T-helper 1 cell treated with Interleukin-12 subunit alpha and Interleukin-12 subunit beta and Interleukin-4 antibody, amounts not matched to agents 30 μg/mL and 1 μg/mL, for 36 hours (primary cell): ENCODE measurements around the gene CHIC1.
"Not testable (repeated sequence)": the region's sequence is repeated elsewhere in the genome, so short reads cannot be mapped to it uniquely, and the experiment has no call there.

Experiments
- H3K27ac Mint-ChIP-seq: one replicate; pipeline ENCODE4 v1.8.0; 2021; ENCODE audit warnings: mild to moderate bottlenecking, mixed read lengths
- H3K27me3 Mint-ChIP-seq: one replicate; pipeline ENCODE4 v1.8.0; 2021; ENCODE audit warnings: low read depth, mixed read lengths
- H3K36me3 Mint-ChIP-seq: one replicate; pipeline ENCODE4 v1.8.0; 2021; ENCODE audit warnings: low read depth, mixed read lengths
- H3K4me1 Mint-ChIP-seq: one replicate; pipeline ENCODE4 v1.8.0; 2021; ENCODE audit warnings: low read depth, mixed read lengths
- H3K4me3 Mint-ChIP-seq: one replicate; pipeline ENCODE4 v1.8.0; 2021; ENCODE audit warnings: mild to moderate bottlenecking, moderate library complexity, mixed read lengths
- H3K9me3 Mint-ChIP-seq: one replicate; pipeline ENCODE4 v1.8.0; 2021; ENCODE audit warnings: mixed read lengths

CHIC1 gene

GRCh38 chrX:73562984-73563737, at the start of gene CHIC1:
Gene CHIC1, plus strand, starts transcription at chrX:73563197. Its CDS starts 88 bp downstream, at chrX:73563285.
- Mint-ChIP-seq H3K36me3 (no peaks in the 10 kb centered on the region), H3K27ac (peak within 1 kb of the TSS; percentile 98), H3K9me3 (no peaks in the 10 kb centered on the region), H3K4me1 (peaks cover 7% of the 10 kb centered on the region), H3K27me3 (no peaks in the 10 kb centered on the region), H3K4me3 (peak within 1 kb of the TSS; percentile 97)

- H3K27ac Mint-ChIP-seq, H3K4me3 Mint-ChIP-seq, H3K27me3 Mint-ChIP-seq, H3K4me1 Mint-ChIP-seq, H3K36me3 Mint-ChIP-seq, H3K9me3 Mint-ChIP-seq: not testable (repeated sequence)
Measured at GRCh38 chrX:73522823-73523222, 40.2 kb upstream of the CHIC1 start.

- H3K36me3 Mint-ChIP-seq = no peaks in the 10 kb centered on the region
- peaks cover 4% of the 10 kb centered on the region for H3K9me3 Mint-ChIP-seq
- no peaks in the 10 kb centered on the region for H3K4me1 Mint-ChIP-seq
- H3K27ac Mint-ChIP-seq = no peak overlapping the region
- H3K27me3 Mint-ChIP-seq = no peaks in the 10 kb centered on the region
- H3K4me3 Mint-ChIP-seq = no peak overlapping the region
Measured at GRCh38 chrX:73524906-73525305, 38.1 kb upstream of the CHIC1 start.

GRCh38 chrX:73525928-73526690, 36.9 kb upstream of the CHIC1 start:
- H3K4me3 Mint-ChIP-seq = no peak overlapping the region
- H3K36me3 Mint-ChIP-seq = peaks cover 2% of the 10 kb centered on the region
- H3K27me3 Mint-ChIP-seq = no peaks in the 10 kb centered on the region
- H3K4me1 Mint-ChIP-seq = no peaks in the 10 kb centered on the region
- peaks cover 12% of the 10 kb centered on the region for H3K9me3 Mint-ChIP-seq
- no peak overlapping the region for H3K27ac Mint-ChIP-seq

GRCh38 chrX:73531655-73532054, 31.3 kb upstream of the CHIC1 start:
- H3K27ac Mint-ChIP-seq, H3K27me3 Mint-ChIP-seq, H3K4me3 Mint-ChIP-seq, H3K36me3 Mint-ChIP-seq, H3K4me1 Mint-ChIP-seq: not testable (repeated sequence)
- peaks cover 34% of the 10 kb centered on the region for H3K9me3 Mint-ChIP-seq

- Mint-ChIP-seq H3K27ac (no peak overlapping the region), H3K4me3 (no peak overlapping the region)
Measured at GRCh38 chrX:73556159-73556558, 6.8 kb upstream of the CHIC1 start.

GRCh38 chrX:73561801-73562200, 1.2 kb upstream of the CHIC1 start:
- H3K36me3 Mint-ChIP-seq = no peaks in the 10 kb centered on the region
- peaks cover 7% of the 10 kb centered on the region for H3K4me1 Mint-ChIP-seq
- no peak overlapping the region for H3K27ac Mint-ChIP-seq

More at GRCh38 chrX:73556159-73556558, 6.8 kb upstream of the CHIC1 start:
- H3K36me3 Mint-ChIP-seq = no peaks in the 10 kb centered on the region
- no peaks in the 10 kb centered on the region for H3K27me3 Mint-ChIP-seq
- no peaks in the 10 kb centered on the region for H3K9me3 Mint-ChIP-seq
- no peaks in the 10 kb centered on the region for H3K4me1 Mint-ChIP-seq

GRCh38 chrX:73562458-73562857, 539 bp upstream of the CHIC1 start:
- Mint-ChIP-seq H3K4me1 (peaks cover 7% of the 10 kb centered on the region), H3K36me3 (no peaks in the 10 kb centered on the region), H3K4me3 (peak overlapping the region; percentile 97), H3K9me3 (no peaks in the 10 kb centered on the region), H3K27me3 (no peaks in the 10 kb centered on the region), H3K27ac (peak overlapping the region; percentile 98)

More at GRCh38 chrX:73561801-73562200, 1.2 kb upstream of the CHIC1 start:
- no peaks in the 10 kb centered on the region for H3K9me3 Mint-ChIP-seq
- no peaks in the 10 kb centered on the region for H3K27me3 Mint-ChIP-seq
- H3K4me3 Mint-ChIP-seq = peak overlapping the region; percentile 97

GRCh38 chrX:73563738-73564068, 706 bp downstream of the CHIC1 start:
- Mint-ChIP-seq H3K36me3 (no peaks in the 10 kb centered on the region), H3K4me3 (peak overlapping the region; percentile 97), H3K9me3 (no peaks in the 10 kb centered on the region), H3K27ac (peak overlapping the region; percentile 98), H3K4me1 (peaks cover 7% of the 10 kb centered on the region), H3K27me3 (no peaks in the 10 kb centered on the region)

GRCh38 chrX:73577361-73577760, 14.4 kb downstream of the CHIC1 start:
- Mint-ChIP-seq H3K4me3 (no peak overlapping the region), H3K27me3 (no peaks in the 10 kb centered on the region), H3K9me3 (no peaks in the 10 kb centered on the region), H3K36me3 (peaks cover 4% of the 10 kb centered on the region), H3K27ac (no peak overlapping the region), H3K4me1 (peaks cover 3% of the 10 kb centered on the region)

GRCh38 chrX:73581002-73581628, 18.1 kb downstream of the CHIC1 start:
- H3K36me3 Mint-ChIP-seq = no peaks in the 10 kb centered on the region
- no peak overlapping the region for H3K4me3 Mint-ChIP-seq
- H3K27me3 Mint-ChIP-seq = no peaks in the 10 kb centered on the region
- peak overlapping the region; percentile 7 for H3K27ac Mint-ChIP-seq
- H3K4me1 Mint-ChIP-seq = peaks cover 3% of the 10 kb centered on the region
- H3K9me3 Mint-ChIP-seq = no peaks in the 10 kb centered on the region

GRCh38 chrX:73597758-73598157, 34.8 kb downstream of the CHIC1 start:
- H3K4me3 Mint-ChIP-seq, H3K27ac Mint-ChIP-seq, H3K27me3 Mint-ChIP-seq, H3K9me3 Mint-ChIP-seq, H3K4me1 Mint-ChIP-seq: not testable (repeated sequence)
- H3K36me3 Mint-ChIP-seq = peaks cover 16% of the 10 kb centered on the region

GRCh38 chrX:73615022-73615421, 52.0 kb downstream of the CHIC1 start:
- Mint-ChIP-seq H3K36me3 (peaks cover 18% of the 10 kb centered on the region), H3K9me3 (peaks cover 26% of the 10 kb centered on the region), H3K27me3 (no peaks in the 10 kb centered on the region), H3K27ac (peak overlapping the region; percentile 47), H3K4me3 (peak overlapping the region; percentile 45), H3K4me1 (peaks cover 14% of the 10 kb centered on the region)

GRCh38 chrX:73641669-73642068, 78.7 kb downstream of the CHIC1 start:
- not testable (repeated sequence) for H3K27ac Mint-ChIP-seq, H3K4me3 Mint-ChIP-seq, H3K27me3 Mint-ChIP-seq, H3K4me1 Mint-ChIP-seq
- Mint-ChIP-seq H3K36me3 (peaks cover 16% of the 10 kb centered on the region), H3K9me3 (peaks cover 51% of the 10 kb centered on the region)

- H3K27me3 Mint-ChIP-seq = no peaks in the 10 kb centered on the region
- H3K27ac Mint-ChIP-seq = no peak overlapping the region
- H3K36me3 Mint-ChIP-seq = peaks cover 4% of the 10 kb centered on the region
- no peak overlapping the region for H3K4me3 Mint-ChIP-seq
- no peaks in the 10 kb centered on the region for H3K4me1 Mint-ChIP-seq
- H3K9me3 Mint-ChIP-seq = peaks cover 23% of the 10 kb centered on the region
Measured at GRCh38 chrX:73647212-73647611, 84.2 kb downstream of the CHIC1 start.
